ENCODE measurements around the gene IL17RC. TPM values are rescaled to one million over a fixed set of nuclear protein-coding genes. Genes with fewer than 3 reads are reported as not detected.

IL17RC gene
- total and polyA plus RNA-seq, 2 experiments from 2014 or later, result 8.4 to 12.6 TPM

GRCh38 chr3:9965200-9965875 is 48.4 kb downstream of the IL17RC start (continued):
- TF ChIP-seq ETS1 (IDR thresholded peaks at IDR 0.05) (no peak), ZNF114 (CRISPR knock-in tag; IDR thresholded peaks at IDR 0.05) (no peak), JUNB (IDR thresholded peaks at IDR 0.05; ENCODE audit: unreplicated experiment) (no peak), CTCF (conservative IDR thresholded peaks at IDR 0.05; ENCODE audit: low read depth in 2 of 2) (no peak), ZNF331 (CRISPR knock-in tag; IDR thresholded peaks at IDR 0.05; ENCODE audit: low read depth) (no peak), EZH2phosphoT487 (IDR thresholded peaks at IDR 0.05; ENCODE audit: unreplicated experiment) (no peak), EZH2 (IDR thresholded peaks at IDR 0.05; ENCODE audit: low read depth, unreplicated experiment) (no peak)

GRCh38 chr3:9966841-9967240 is 49.9 kb downstream of the IL17RC start:
- Histone ChIP-seq H3K79me2 (replicated peaks; ENCODE audit: insufficient read depth) (no peaks in the 10 kb centered on the region), H2AFZ (no peak overlapping the region), H3F3A (replicated peaks; ENCODE audit: low read depth) (no peaks in the 10 kb centered on the region; the same call in 1 of the 2 replicates), H3K9me2 (ENCODE audit: insufficient read depth) (0 out of 2 replicates have a peak, but pooled peaks cover 3% of the 10 kb centered on the region), H4K20me1 (replicated peaks; ENCODE audit: insufficient read depth) (0 out of 2 replicates have a peak, but pooled peaks cover 4% of the 10 kb centered on the region), H3K4me1 (ENCODE audit: insufficient read depth) (no peaks in the 10 kb centered on the region), H3K36me3 (ENCODE audit: insufficient read depth) (peaks cover 19% of the 10 kb centered on the region), H3K27ac (ENCODE audit: low read depth) (no peak overlapping the region), H3K27me3 (ENCODE audit: insufficient read depth) (no peaks in the 10 kb centered on the region), H3K4me3 (no peak overlapping the region), H3K4me2 (no peak overlapping the region)
- Mint-ChIP-seq H3K36me3 (ENCODE audit: low read depth) (peaks cover 33% of the 10 kb centered on the region; the same call in 2 of the 3 replicates), H3K27ac (no peak overlapping the region), H3K4me3 (no peak overlapping the region), H3K9me3 (no peaks in the 10 kb centered on the region), H3K27me3 (ENCODE audit: insufficient read depth, low read depth, poor library complexity) (no peaks in the 10 kb centered on the region), H3K4me1 (no peaks in the 10 kb centered on the region)
- no peak for ATAC-seq
- DNase-seq (ENCODE audit: low spot score), result no peak
- no peak for TF ChIP-seq STAT1 (IDR thresholded peaks at IDR 0.05; ENCODE audit: unreplicated experiment)
- no peak for TF ChIP-seq EZH2 (IDR thresholded peaks at IDR 0.05; ENCODE audit: low read depth, unreplicated experiment)
- no peak for TF ChIP-seq REST (IDR thresholded peaks at IDR 0.05; ENCODE audit: unreplicated experiment)
- no peak for TF ChIP-seq JUNB (IDR thresholded peaks at IDR 0.05; ENCODE audit: unreplicated experiment)
- TF ChIP-seq ZNF462 (CRISPR knock-in tag; IDR thresholded peaks at IDR 0.05), result no peak
- no peak for TF ChIP-seq ZNF114 (CRISPR knock-in tag; IDR thresholded peaks at IDR 0.05)
- no peak for TF ChIP-seq ZNF331 (CRISPR knock-in tag; IDR thresholded peaks at IDR 0.05; ENCODE audit: low read depth)
- no peak for TF ChIP-seq NANOG (IDR thresholded peaks at IDR 0.05; ENCODE audit: borderline replicate concordance)
- TF ChIP-seq POLR2AphosphoS5 (IDR thresholded peaks at IDR 0.05; ENCODE audit: low read depth), result no peak
